ENCODE data around the gene ACACB.

Gene ACACB

DNA sequence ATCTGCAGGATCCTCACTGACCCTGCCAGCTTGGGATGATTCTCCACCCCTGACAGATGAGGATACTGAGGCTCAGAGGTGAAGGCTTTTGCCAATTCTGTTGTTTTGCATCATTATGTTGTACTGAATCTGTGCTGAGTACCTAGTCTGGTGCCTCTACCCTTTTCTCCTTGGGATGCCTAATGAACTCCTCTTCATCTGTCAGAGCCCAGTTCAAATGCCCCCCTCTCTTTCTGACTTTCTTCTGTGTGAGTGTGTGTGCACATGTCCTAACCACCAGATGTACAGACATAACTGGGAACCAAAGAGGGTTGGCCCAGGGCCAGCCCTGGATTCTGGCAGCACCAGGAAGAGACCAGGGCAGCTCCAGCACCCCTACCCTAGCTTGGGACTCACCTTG is 169.9 kb downstream of the ACACB start:
- no peak for DNase-seq

DNA sequence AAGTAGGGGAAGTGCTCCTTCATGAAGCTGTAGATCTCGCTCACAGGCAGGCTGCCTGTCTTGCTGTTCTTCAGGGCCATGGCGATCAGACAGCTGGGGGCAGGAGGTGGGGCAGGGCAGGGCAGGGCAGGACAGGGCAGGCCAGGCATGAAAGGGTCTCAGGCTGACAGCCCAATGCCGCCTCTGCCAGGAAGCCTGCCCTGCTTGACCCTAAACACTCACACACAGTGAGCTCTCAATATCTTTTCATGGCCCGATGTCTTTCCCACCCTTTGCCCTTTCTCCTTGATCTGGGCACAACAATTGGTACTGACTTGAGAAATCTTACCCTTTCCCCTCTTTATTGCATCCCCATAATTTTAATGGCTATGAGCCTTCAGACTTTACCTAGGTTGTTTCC is 170.3 kb downstream of the ACACB start:
- no peak for DNase-seq

DNA sequence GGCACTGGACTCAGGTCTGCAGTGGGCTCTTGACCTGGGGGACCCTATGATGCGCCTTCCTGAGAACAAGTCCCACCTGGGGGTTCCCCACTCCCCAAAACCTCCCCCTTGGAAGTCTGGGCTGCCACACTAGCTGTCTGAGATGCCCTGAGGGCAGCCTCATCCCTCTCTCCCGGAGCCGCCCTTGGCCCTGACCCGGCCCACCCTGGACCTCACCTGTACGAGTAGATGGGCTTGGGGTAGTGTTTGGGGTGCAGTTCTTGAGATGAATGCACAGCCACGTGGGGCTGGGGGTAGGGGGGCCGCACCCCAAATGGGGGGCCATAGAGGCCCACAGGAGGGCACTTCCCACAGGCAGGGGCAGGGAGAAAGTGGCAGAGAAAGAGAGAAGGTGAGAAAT is 170.8 kb downstream of the ACACB start:
- no peak for DNase-seq

DNA sequence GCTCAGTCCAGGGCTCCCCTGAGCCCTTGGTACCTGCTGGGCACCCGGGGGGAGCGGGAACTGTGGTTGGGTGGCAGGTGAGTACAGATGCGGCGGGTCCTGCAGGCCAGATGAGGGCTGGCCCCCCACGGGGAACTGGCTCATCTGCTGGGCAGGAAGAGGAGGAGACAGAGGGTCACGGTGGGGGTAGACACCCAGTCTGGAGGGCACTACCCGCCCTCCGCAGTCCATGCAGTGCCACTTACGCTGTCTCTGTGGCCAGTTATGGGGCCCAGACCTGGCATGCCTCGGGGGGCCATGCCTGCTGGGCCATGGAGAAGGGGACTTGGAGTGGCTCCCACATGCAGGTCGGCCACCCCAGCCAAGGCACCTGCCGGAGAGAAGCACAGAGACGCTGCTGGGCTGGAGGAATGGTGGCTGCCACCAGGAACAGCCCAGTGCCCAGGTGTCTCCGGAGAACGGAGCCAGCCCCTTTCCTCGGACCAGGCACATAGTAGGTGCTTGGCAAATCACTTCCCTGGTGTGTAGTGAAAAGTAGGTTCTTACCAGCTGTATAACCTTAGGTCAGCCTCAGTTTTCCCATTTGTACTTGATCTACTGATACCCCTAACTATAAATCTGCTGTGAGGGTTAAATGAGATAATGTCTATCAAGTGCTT is 171.6 kb downstream of the ACACB start:
- no peak for DNase-seq

DNA sequence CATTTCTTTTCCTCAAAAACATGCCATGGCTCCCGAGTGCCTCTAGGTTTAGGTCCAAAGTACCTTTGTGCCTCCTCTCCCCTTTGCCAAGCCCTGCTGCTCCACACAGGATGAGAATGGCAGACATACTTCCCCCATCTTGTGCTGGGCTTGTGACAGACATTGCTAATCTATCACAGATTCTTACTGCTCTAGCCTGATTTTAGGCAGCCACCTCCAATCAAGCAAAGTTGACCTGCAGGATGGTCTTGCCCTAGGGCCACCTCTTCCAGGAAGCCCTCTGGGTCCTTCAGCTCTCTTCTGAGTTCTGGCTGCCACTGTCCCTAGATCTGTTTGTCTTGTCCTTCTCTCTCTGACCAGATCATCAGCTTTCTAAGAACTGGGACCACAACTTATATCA is 172.2 kb downstream of the ACACB start:
- no peak for DNase-seq

DNA sequence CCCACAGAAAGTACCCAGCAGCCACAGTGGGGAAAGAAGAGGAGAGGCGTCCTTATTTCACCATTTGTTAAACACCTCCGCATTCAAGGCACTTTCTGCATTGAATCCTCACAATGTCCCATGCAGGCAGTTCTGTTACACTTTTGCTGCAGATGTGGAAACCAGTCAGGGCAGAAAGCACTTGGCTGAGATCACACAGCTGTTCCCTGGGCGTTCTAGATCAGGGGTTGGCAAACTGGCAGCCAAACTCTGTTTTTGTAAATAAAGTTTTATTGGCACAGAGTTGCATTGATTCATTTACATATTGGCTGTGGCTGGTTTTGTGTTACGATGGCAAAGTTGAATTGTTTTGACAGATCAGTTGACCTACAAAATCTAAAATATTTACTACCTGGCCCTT is 172.6 kb downstream of the ACACB start:
- no peak for DNase-seq

DNA sequence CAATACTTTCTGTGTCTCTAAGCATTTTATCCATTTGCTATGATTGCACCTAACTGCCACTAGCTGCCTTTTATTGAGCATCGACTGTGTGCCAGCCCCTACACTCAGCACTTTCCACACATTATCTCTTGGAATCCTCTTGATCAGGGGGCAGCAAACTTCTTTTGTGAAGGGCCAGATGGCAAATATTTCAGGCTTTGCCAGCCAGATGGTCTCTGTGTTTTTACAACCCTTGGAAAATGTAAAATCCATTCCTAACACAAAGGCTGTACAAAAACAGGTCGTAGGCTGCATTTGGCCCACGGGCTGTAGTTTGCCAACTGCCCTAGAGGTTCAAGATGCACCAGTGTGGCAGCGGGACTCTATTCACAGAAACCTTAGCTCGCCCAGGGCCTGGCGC is 173.2 kb downstream of the ACACB start:
- DNase-seq: no peak

DNA sequence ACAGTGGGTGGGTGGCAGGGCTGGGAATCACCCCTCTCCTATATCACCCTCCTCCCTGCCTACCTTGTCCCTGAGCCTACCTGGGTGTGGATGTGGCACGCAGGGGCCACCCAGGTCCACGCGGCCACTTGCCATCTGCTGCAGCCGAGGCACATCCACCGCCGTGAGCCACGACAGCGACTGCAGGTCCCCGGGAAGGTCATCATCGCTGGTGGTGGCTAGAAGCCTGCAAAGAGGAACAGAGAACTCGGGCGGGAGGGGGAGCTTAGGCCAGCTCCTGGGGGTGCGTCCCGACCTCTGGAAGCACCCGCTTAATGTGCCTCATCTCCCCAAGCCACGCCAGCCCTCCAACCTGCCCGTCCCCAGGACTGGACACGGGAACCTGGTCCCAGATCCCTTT is 173.7 kb downstream of the ACACB start:
- DNase-seq: no peak

DNA sequence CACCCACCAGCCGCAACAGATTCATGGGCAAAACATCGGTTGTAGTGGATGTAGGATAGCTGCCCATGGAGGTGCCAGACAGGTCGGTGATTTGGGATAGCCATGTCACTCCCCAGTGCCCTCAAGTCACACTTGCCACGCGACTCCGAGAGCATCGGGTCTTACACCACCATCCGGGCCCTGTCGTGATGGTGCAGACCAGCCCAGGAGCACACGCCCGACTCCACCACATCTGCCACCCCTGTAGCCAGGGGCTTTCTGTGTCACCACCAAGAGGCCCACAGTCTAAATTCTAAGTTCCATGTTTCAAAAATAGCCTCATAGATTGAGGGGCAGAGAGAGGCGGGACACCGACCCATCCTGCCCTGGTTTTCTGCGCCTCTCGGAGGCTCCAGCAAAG is 174.7 kb downstream of the ACACB start:
- no peak for DNase-seq

DNA sequence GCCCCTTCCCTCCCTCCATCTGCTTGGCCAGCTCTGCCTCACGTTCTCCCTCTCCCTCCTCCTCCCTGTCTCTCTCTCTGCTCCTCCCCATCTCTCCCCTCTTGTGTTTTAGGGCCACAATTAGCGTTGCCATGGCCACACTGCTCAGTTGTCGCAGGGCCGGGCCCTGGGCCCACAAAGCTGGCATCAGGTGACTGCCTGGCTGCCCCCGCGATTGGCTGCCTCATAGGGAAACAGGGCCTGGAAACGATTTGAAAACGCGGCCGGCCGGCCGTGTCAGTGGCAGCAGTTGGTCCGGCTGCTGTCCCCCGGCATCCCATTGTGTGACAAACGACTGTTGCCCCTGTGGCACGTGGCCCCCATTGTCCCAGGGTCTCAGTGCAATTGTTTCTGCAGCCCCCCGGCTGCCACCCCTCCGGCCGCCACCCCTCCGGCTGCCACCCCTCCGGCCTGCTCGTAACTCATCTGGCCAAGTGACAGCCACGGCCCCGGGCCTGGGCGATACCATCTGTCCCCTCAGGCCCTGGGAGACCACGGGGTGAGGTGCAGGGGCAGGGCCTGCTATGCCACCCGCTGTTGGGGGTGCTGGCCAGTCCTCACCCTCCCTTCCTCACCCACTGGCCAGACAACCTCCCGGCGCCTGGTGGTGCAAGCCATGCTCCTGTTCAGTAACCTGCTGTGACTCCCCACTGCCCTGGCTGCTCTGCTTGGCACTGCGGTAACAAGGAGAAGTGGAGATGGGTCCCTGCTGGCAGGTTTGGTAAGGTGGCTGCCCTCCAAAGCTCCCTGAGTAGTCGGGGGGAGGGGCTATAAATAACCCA is 175.3 kb downstream of the ACACB start:
- no peak for DNase-seq

DNA sequence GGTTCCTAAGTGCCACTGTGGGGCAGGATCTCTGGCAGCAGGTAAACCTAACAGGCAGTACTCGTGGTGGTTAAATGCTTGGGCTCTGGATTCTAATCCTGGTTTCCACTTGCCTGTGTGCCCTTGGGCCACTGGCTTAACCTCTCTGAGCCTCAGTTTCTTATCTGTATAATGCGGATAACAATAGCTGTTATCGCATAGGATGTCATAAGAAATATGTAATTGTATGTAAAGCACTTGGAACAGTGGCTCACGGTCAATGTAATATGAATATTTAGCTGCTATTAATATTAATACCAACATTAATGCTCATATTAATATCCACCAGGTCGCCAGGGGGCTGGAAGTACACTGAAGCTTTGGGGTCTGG is 175.9 kb downstream of the ACACB start:
- DNase-seq: no peak

DNA sequence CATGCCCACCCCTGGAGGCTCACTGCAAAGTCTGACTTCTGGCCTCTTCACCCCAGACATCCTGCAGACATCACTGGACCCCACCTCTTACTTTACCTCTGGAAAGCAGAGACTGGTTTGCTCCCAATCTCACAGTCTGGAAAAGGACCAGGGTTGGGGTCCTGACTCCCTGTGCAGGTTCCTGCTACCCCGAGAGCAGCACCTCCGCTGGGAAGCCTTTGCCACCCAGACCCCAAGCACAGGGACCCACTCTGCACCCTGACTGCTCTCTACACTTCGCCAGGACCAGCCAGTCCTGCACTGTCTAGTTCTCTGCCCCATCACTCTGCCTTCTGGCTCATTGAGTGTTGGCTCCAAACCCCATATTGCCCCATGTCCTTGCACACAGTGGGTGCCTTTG is 176.7 kb downstream of the ACACB start:
- DNase-seq: no peak

DNA sequence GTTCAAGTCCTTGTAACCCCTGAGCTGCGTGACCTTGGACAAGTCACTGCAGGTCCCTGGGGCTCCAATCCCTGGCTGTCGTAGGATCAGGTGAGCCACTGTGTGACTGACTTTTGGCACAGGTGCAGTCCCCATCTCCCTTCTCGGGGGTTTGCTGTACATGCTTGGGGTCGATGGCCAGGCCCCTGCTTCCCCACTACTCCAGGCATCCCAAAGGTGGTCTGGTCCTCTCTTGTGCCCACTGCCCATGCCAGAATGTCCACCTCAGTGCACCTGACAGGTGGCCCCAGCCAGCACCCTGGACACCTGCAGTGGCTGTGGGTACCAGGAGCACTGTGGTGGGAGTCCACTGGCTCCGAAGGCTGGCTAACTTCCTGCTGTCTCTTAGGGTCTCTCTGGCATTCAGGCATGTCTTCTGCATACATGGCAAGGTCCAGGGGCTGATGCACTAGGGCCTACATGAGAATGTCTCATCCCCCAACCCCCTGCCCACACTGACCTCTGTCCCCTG is 178.0 kb downstream of the ACACB start:
- no peak for DNase-seq

DNA sequence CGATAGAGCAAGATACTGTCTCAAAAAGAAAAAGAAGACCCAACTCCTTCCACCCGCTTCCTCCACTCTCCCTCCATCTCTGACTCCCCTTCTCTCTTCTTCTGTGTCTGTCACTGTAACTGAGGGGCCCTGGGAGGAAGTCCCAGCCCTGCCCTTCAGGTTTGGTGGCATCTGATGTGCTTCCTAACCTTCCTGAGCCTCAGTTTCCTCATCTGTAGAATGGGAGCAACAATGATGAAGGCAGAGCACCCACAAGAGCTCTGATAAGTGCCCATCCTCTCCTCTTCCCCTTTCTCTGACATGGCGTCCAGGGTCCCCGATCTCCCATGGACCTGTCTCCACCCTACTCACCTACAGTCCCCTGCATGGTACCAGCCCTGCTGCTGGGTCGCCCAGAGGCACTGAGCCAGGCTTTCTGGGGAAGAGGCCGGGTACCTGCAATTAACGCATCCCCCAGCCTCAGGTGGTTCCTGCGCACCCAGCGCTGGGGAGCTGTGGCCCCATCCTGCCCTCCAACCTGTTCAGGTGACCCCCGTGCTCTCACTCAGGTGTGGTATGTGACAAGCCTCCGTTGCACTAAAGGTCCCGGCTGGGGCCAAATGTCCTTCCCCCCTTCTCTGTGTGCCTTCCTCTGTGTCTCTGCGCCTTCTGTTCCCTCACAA is 179.5 kb downstream of the ACACB start:
- DNase-seq: no peak

DNA sequence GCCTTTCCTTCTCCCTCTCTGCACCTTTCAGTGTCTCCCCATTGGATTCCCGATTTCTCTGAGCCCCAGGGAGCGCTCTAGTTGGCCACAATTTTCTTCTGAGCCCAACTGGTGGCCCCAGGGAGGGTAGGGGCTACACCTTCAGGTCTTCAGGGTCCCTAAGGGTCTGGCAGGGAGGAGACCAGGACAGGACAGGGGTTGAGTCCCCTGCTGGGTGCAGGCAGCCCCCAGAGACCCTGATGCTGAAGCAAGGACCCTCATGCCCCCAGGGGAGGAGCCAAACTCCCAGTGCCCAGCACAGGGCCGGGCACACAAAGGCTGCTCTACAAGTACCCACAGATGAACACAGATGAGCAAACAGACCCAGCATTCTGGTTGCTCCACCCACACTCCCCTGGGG is 180.0 kb downstream of the ACACB start:
- DNase-seq: no peak

DNA sequence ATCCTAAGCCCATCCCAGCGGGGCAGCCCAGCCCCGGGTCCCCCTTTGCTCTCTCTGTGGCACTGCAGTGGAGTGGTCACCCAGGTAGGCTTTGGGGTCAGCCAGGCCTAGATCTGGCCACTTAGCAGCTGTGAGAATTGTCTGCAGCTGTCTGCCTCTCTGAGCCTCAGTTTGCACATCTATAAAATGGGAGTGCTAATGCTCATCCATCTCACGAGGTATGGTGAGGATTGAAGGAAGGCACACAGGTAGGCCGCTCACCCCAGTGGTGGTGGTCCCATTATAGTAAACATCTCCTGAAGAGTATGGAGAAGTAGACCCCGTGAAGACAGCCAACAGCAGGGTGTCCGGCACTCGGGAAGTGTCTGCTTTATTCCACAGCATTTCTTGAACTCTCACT is 183.5 kb downstream of the ACACB start:
- DNase-seq: no peak

DNA sequence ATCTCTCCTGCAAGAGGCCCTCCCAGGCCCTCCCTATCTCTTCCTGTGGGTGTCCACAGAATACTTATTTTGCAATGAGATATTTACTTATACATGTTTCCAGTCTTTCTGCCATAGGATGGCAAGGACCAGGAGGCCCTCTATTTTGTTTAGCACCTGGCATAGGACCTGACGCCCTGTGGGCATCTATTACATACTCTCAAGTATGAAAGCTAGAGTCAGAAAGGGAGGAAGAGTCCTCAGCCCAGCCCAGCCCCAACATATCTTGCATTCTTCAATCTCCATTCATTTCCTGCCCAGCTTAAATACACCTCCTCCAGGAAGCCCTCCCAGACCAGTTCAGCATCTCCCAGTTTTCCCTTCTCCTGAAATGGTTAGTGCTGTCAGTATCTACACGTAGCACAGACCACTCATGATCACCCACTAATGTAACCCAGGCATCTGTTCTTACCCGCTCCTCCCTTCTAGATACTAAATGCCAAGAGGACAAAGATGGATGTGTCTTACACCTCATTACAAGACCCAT is 185.3 kb downstream of the ACACB start:
- DNase-seq: no peak

DNA sequence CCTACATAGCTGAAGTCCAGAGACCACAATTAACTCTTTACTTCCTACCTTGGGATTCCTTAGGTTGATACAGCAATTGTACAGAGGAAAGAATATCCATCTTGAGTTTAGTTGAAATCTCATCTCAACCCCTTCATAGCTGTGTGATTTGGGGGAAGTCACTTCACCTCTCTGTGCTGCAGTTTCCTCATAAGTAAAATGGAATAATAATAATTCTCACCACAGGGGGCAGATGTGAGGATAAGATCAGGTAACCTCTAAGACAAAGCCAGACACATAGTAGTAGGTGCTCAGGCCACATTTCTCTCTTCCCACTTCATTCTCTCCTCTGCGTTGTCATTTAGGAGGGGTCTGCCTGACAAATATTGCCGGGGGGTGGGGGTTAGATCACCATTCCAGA is 186.0 kb downstream of the ACACB start:
- no peak for DNase-seq

DNA sequence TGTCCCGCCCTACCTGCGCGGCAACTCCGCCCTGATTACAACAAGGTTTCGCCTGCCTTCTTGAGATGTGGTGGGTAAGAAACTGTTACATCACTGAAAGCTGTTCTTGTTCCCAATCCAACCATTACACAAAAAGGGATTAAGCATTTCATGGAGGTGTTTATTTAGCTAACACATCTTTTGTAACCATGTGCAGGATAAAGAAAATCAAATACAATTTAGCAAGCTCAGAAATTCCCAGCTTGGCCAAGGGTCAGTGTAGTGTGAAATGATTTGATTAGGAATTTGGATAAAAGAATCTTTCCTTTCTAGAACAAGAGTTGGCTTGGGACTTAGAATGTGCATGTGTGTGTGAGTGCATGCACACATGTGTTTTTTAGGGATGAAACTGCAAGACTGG is 186.4 kb downstream of the ACACB start:
- no peak for DNase-seq

DNA sequence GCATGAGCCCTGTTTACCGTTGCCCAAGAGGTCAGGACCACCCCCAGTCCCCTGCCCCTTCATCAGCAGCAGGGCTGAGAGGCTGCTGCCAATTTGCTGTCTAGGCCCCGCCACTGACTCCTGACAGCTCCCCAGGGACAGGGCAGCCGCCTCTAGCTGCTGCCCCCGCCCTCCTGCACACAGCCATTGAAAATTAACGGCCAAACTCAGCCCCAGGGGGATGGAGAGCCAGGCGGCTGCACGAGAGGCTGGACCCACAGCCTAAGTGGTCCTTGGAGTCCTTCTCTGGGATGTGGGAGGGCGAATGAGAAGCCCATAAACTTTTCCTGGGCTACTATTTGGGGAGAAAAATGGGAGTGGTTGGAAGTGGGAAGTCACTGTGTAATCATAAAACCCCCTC is 188.1 kb downstream of the ACACB start:
- no peak for DNase-seq

DNA sequence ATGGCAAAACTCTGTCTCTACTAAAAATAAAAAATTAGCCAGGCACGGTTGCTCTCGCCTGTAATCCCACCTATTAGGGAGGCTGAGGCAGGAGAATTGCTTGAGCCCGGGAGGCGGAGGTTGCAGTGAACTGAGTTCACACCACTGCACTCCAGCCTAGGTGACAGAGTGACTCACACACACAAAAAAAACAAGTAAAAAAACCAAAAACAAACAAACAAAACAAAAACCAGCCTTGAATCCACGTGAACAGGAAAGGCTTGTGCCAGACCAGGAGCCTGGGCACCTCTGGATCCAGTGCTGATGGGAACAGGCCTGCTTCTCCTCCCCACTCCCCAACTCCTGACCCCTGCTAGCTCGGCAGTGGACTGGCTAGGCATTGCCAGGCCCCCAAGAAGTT is 189.2 kb downstream of the ACACB start:
- DNase-seq: no peak

DNA sequence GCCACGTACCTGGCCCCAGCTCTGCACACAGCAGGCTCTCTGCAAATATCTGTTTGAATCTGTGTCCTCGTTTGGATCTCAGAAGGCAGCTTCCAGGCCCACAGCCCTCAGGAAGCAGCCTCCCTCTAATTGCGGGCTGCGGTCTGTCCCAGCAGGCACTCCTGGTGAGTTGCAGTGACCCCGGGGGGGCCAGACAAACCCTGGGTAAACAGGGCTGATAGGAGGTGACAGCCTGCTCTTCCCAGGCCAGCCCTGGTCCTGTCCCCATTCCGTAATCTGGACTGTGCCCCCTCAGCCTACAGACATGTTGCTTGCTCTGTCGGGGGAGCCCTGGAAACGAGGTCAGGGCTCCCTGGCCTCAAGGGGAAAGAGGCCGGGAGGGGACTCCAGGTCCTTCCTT is 190.7 kb downstream of the ACACB start:
- DNase-seq: no peak

DNA sequence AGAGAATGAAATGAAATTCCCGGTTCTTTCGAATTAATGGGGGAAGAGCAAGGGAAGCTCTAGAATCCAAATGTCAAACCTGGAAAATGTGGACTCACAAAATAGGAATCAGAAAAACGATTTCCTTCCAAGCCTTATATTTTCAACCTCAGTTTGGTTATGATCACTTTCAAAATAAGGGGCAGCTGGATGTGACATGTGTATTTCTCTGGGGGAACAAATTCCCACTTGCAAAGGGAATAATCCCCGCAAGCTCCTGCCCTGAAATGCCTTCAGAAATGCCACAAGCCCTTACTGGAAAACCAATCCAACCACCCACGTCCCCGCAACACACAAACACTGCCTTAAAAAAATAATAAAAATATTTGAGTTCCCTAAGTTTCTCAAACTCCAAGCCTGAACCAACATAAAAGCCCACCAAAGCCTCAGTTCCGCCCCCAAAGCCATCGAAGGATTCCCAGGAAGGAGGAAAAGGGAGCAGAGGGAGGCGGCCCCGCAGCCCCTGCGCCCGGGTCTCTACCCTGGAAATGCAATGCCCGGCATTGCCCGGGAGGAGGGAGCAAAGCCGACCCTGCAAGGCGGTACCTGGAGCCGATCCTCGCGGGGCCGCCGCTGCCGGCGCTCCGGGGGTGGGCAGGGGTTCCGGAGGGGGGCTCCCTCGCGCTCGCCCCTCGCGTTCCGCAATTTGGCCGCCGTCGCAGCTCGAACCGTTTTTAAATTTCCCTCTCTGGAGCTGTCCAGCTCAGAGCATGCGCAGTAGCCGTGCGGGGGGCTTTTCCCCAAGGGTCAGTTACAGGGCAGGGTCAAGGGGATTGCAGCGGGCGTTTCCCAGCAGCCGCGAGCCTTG is 192.4 kb downstream of the ACACB start, which contains the start of gene FOXN4:
TSS of gene FOXN4 (minus strand) at position 751 of the 847 bp plus-strand sequence. CDS start 963 bp downstream, outside the sequence.
- DNase-seq: no peak
